Measurements from ENCODE around the gene ZNF529.
A peak's percentile ranks its signal among the peaks of the same experiment; 100 is the strongest.
"Not testable (repeated sequence)": the region's sequence is repeated elsewhere in the genome, so short reads cannot be mapped to it uniquely, and the experiment has no call there.

ZNF529 gene

GRCh38 chr19:36573020-36573894 lies at the start of gene ZNF529:
Gene ZNF529, minus strand, starts transcription at chr19:36573292. Its CDS starts 946 bp downstream, at chr19:36572346.
- no peak for TF ChIP-seq CTCF (IDR thresholded peaks at IDR 0.05; ENCODE audit: low read depth, low read length)
- in situ Hi-C loops (cut with HindIII; ENCODE audit: low sequenced_read_pairs): no loop called here
- peak; percentile 89 for DNase-seq (ENCODE audit: low read depth, low spot score)
- peak within 1 kb of the TSS; percentile 95 for H3K4me3 ChIP-seq (ENCODE audit: low read depth, low read length)

- peak overlapping the region; percentile 87 for H3K4me3 ChIP-seq (ENCODE audit: low read depth, low read length)
- DNase-seq (ENCODE audit: low read depth, low spot score): no peak
- in situ Hi-C loops (cut with HindIII; ENCODE audit: low sequenced_read_pairs): no loop called here
- no peak for TF ChIP-seq CTCF (IDR thresholded peaks at IDR 0.05; ENCODE audit: low read depth, low read length)
These were observed 32.9 kb upstream of the ZNF529 start for GRCh38 chr19:36605877-36606478.

- DNase-seq (ENCODE audit: low read depth, low spot score): peak; percentile 73
- in situ Hi-C loops (cut with HindIII; ENCODE audit: low sequenced_read_pairs): no loop called here
- TF ChIP-seq CTCF (IDR thresholded peaks at IDR 0.05; ENCODE audit: low read depth, low read length): no peak
- peak within 1 kb of the TSS; percentile 87 for H3K4me3 ChIP-seq (ENCODE audit: low read depth, low read length)
These were observed 32.2 kb upstream of the ZNF529 start, which contains the start of gene ZNF382 for GRCh38 chr19:36605101-36605876. Gene ZNF382, plus strand, starts transcription at chr19:36605313. Its CDS starts 4,602 bp downstream, at chr19:36609915.

- peak; percentile 38 for DNase-seq (ENCODE audit: low read depth, low spot score)
- H3K4me3 ChIP-seq (ENCODE audit: low read depth, low read length): peak overlapping the region; percentile 87
- no peak for TF ChIP-seq CTCF (IDR thresholded peaks at IDR 0.05; ENCODE audit: low read depth, low read length)
- in situ Hi-C loops (cut with HindIII; ENCODE audit: low sequenced_read_pairs): no loop called here
These were observed 31.6 kb upstream of the ZNF529 start for GRCh38 chr19:36604656-36605100.

GRCh38 chr19:36602681-36603080 lies 29.6 kb upstream of the ZNF529 start:
- in situ Hi-C loops (cut with HindIII; ENCODE audit: low sequenced_read_pairs); H3K4me3 ChIP-seq (ENCODE audit: low read depth, low read length); DNase-seq (ENCODE audit: low read depth, low spot score): not testable (repeated sequence)

GRCh38 chr19:36579255-36579654 lies 6.2 kb upstream of the ZNF529 start:
- in situ Hi-C loops (cut with HindIII; ENCODE audit: low sequenced_read_pairs): no loop called here
- H3K4me3 ChIP-seq (ENCODE audit: low read depth, low read length): no peak overlapping the region
- DNase-seq (ENCODE audit: low read depth, low spot score): no peak
- no peak for TF ChIP-seq CTCF (IDR thresholded peaks at IDR 0.05; ENCODE audit: low read depth, low read length)
